HL-60 (cell line): ENCODE data around the gene MEIOSIN.

ENCODE experiments used
- DNase-seq, 2 experiments: peaks; one replicate each; pipeline ENCODE4 v3.0.0-alpha.2; 2010 to 2020; ENCODE audit warnings: low read depth in 1 of 2, low spot score in 1 of 2
- H3K27ac ChIP-seq: fragments of 250-450 bp; sonication (Bioruptor Pico); replicated peaks from 2 replicates; pipeline ENCODE4 v1.5.1; 2020; ENCODE audit warnings: mild to moderate bottlenecking, moderate library complexity
- H3K27me3 ChIP-seq: fragments of 250-450 bp; sonication (Bioruptor Pico); 2 replicates; pipeline ENCODE4 v1.5.1; 2021; ENCODE audit warnings: mild to moderate bottlenecking, moderate library complexity; ENCODE audit not compliant: insufficient read depth, poor library complexity, severe bottlenecking
- H3K4me3 ChIP-seq: replicated peaks from 2 replicates; pipeline ENCODE4 v1.5.1; 2011; ENCODE audit warnings: mild to moderate bottlenecking, control low read depth, low read length; ENCODE audit not compliant: insufficient read depth
- CTCF ChIP-seq: IDR thresholded peaks from one replicate; pipeline ENCODE4 v1.5.1; 2011; ENCODE audit warnings: low read length, control low read depth, inconsistent platforms; ENCODE audit not compliant: insufficient read depth
- GABPA ChIP-seq: IDR thresholded peaks from 2 replicates; pipeline ENCODE4 v1.6.1; 2012; ENCODE audit warnings: low read depth
- POLR2AphosphoS5 ChIP-seq: IDR thresholded peaks from 2 replicates; pipeline ENCODE4 v1.6.1; 2012; ENCODE audit warnings: low read depth
- SPI1 ChIP-seq: IDR thresholded peaks from 2 replicates; pipeline ENCODE4 v1.6.1; 2012; ENCODE audit warnings: low read depth, mild to moderate bottlenecking, borderline replicate concordance
- TF ChIP-seq, protein P1 (sequence below): IDR thresholded peaks from 2 replicates; pipeline ENCODE4 v1.6.1; 2012; ENCODE audit warnings: low read depth; ENCODE audit not compliant: insufficient replicate concordance

The MEIOSIN gene

DNA sequence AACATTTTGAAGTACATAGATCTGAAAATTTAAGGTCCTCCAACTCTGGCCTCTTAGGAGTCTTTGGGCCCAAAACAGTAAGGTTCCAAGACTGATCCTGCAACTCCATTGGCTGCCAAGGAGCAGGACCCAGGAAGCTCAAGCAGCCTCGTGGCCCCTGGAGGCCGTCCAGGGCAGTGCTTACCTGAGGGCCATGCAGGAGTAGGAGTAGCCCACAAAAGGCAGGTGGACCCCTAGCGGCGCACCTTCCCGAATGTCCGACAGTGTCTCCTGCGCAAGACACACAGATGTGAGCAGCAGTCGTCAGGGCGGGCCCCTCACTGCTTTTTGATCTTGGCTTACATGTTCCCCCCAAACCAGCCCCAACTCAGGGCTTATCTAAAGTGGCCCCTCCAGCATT lies 41.5 kb downstream of the MEIOSIN start:
- TF ChIP-seq, protein P1, sequence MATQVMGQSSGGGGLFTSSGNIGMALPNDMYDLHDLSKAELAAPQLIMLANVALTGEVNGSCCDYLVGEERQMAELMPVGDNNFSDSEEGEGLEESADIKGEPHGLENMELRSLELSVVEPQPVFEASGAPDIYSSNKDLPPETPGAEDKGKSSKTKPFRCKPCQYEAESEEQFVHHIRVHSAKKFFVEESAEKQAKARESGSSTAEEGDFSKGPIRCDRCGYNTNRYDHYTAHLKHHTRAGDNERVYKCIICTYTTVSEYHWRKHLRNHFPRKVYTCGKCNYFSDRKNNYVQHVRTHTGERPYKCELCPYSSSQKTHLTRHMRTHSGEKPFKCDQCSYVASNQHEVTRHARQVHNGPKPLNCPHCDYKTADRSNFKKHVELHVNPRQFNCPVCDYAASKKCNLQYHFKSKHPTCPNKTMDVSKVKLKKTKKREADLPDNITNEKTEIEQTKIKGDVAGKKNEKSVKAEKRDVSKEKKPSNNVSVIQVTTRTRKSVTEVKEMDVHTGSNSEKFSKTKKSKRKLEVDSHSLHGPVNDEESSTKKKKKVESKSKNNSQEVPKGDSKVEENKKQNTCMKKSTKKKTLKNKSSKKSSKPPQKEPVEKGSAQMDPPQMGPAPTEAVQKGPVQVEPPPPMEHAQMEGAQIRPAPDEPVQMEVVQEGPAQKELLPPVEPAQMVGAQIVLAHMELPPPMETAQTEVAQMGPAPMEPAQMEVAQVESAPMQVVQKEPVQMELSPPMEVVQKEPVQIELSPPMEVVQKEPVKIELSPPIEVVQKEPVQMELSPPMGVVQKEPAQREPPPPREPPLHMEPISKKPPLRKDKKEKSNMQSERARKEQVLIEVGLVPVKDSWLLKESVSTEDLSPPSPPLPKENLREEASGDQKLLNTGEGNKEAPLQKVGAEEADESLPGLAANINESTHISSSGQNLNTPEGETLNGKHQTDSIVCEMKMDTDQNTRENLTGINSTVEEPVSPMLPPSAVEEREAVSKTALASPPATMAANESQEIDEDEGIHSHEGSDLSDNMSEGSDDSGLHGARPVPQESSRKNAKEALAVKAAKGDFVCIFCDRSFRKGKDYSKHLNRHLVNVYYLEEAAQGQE = no peak
- TF ChIP-seq GABPA = no peak
- no peak for TF ChIP-seq CTCF
- no peak for TF ChIP-seq POLR2AphosphoS5
- no peak for TF ChIP-seq SPI1
- Histone ChIP-seq H3K27ac (no peak overlapping the region), H3K27me3 (peaks cover 43% of the 10 kb centered on the region), H3K4me3 (no peak overlapping the region)
- no peak for DNase-seq

DNA sequence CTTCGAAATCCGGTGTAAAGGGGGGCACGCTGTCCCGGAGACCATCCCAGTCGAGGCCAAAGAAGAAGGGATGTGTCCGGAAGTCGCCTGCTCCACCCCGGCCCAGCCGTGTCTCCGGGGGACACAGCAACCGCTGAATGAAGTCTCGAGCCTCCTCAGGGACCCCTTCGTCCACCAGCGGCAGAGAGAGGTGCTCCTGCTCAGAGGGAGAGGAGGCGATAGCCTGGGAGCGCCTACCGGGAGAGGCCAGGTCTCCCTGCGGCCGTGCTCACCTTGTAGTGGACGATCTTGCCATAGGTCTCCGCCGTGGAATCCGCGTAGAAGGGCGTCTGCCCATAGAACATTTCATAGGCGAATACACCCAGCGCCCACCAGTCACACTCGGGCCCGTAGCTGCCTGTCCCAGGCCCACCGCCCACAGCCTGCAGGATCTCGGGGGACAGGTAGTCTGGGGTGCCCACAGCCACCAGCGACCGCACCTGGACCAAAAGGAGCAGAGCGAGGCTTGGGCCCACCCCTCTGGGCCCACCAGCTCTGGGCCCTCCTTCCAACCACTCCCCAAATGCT lies 44.2 kb downstream of the MEIOSIN start:
- Histone ChIP-seq H3K4me3 (no peak overlapping the region), H3K27me3 (peaks cover 53% of the 10 kb centered on the region), H3K27ac (no peak overlapping the region)
- DNase-seq = no peak
- no peak for TF ChIP-seq CTCF
- TF ChIP-seq, protein P1 = no peak
- TF ChIP-seq POLR2AphosphoS5 = no peak
- no peak for TF ChIP-seq GABPA
- TF ChIP-seq SPI1 = no peak

GRCh38 chr19:45778010-45778661 lies 44.9 kb downstream of the MEIOSIN start:
- no peak for DNase-seq
- no peak overlapping the region for H3K27ac ChIP-seq
- H3K27me3 ChIP-seq = peaks cover 50% of the 10 kb centered on the region
- H3K4me3 ChIP-seq = no peak overlapping the region
- TF ChIP-seq, protein P1 = no peak
- no peak for TF ChIP-seq CTCF
- no peak for TF ChIP-seq GABPA
- no peak for TF ChIP-seq POLR2AphosphoS5
- no peak for TF ChIP-seq SPI1
